Measurements from ENCODE around the gene PLAC9.

DNA sequence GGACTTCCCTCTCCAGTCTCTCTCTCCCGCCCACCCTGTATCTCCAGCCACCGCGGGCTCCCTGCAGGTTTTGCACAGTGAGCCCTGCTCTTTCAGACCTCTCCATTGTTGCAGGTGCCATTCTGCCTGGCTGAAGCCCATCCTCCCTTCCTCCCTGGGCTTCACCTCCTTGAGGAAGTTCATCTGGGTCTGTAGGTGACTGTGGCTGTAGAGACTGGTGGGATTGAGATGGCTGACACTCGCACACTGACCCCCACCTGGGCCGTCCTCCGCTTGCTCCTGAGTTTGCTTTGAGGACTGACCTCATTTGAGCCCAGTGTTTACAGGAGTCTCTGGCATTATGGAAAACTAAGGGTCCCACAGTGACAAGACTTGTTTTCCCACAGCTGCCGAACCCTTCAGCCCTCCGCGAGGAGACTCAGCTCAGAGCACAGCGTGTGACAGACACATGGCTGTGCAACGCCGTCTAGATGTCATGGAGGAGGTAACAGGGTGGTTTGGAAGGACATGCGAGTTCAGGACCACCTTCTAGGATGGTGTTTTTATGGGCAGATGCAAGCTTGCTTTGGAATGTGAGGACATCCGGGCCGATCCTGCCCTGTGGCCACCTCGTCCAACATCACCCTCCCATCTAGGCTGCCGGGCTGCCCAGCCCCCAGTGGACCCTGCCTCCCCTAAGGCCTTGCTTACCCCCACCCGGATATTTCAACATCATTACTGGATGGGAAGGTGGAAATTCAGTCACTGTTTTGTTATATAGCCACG is 9.3 kb downstream of the PLAC9 start:
- TF ChIP-seq, protein P1, sequence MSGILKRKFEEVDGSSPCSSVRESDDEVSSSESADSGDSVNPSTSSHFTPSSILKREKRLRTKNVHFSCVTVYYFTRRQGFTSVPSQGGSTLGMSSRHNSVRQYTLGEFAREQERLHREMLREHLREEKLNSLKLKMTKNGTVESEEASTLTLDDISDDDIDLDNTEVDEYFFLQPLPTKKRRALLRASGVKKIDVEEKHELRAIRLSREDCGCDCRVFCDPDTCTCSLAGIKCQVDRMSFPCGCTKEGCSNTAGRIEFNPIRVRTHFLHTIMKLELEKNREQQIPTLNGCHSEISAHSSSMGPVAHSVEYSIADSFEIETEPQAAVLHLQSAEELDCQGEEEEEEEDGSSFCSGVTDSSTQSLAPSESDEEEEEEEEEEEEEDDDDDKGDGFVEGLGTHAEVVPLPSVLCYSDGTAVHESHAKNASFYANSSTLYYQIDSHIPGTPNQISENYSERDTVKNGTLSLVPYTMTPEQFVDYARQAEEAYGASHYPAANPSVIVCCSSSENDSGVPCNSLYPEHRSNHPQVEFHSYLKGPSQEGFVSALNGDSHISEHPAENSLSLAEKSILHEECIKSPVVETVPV (CRISPR knock-in tag; IDR thresholded peaks at IDR 0.05): no peak
- TF ChIP-seq, protein P2, sequence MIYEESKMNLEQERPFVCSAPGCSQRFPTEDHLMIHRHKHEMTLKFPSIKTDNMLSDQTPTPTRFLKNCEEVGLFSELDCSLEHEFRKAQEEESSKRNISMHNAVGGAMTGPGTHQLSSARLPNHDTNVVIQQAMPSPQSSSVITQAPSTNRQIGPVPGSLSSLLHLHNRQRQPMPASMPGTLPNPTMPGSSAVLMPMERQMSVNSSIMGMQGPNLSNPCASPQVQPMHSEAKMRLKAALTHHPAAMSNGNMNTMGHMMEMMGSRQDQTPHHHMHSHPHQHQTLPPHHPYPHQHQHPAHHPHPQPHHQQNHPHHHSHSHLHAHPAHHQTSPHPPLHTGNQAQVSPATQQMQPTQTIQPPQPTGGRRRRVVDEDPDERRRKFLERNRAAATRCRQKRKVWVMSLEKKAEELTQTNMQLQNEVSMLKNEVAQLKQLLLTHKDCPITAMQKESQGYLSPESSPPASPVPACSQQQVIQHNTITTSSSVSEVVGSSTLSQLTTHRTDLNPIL (CRISPR knock-in tag; IDR thresholded peaks at IDR 0.05; ENCODE audit: low read depth): no peak

All from SK-N-SH treated with all-trans-retinoic acid at 6 μM for 48 hours (cell line).